GM06990 (cell line): ENCODE measurements around the gene MCM3.

ENCODE experiments used
- DNase-seq: peaks from one replicate; pipeline ENCODE4 v3.0.0-alpha.2; 2011; ENCODE audit not compliant: insufficient read length; ENCODE audit errors: extremely low read depth
- H3K27me3 ChIP-seq: replicated peaks from 2 replicates; pipeline ENCODE4 v1.6.0; 2011; ENCODE audit warnings: low read length; ENCODE audit not compliant: control insufficient read depth, insufficient read depth
- H3K36me3 ChIP-seq: 2 replicates; pipeline ENCODE4 v1.5.1; 2011; ENCODE audit warnings: low read length; ENCODE audit not compliant: control insufficient read depth, insufficient read depth
- H3K4me3 ChIP-seq: replicated peaks from 2 replicates; pipeline ENCODE4 v1.5.1; 2011; ENCODE audit warnings: low read depth, mild to moderate bottlenecking, control low read depth, low read length
- TF ChIP-seq, protein P1 (sequence below): IDR thresholded peaks from 2 replicates; pipeline ENCODE4 v1.5.1; 2011; ENCODE audit warnings: low read length, control low read depth, mild to moderate bottlenecking, inconsistent platforms; ENCODE audit not compliant: insufficient read depth, poor library complexity, severe bottlenecking

MCM3 gene

DNA sequence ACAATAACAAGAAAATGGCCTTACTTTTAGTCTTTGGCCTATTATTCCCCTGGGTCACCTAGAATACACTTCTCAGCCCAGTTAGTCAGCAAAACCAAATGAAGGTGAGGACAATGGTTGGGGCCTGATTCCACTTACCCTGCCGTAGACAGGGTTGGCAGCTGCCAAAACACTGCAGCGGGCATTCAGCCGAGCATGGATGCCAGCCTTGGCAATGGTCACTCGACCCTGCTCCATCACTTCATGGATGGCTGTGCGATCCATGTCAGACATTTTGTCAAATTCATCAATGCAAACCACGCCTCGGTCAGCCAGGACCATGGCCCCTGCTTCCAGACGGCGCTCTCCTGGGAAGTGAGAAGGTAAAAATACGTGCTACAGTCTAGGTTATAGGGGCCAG is 8.4 kb downstream of the MCM3 start:
- Histone ChIP-seq H3K4me3 (no peak overlapping the region), H3K27me3 (no peaks in the 10 kb centered on the region), H3K36me3 (peaks cover 28% of the 10 kb centered on the region)
- TF ChIP-seq, protein P1, sequence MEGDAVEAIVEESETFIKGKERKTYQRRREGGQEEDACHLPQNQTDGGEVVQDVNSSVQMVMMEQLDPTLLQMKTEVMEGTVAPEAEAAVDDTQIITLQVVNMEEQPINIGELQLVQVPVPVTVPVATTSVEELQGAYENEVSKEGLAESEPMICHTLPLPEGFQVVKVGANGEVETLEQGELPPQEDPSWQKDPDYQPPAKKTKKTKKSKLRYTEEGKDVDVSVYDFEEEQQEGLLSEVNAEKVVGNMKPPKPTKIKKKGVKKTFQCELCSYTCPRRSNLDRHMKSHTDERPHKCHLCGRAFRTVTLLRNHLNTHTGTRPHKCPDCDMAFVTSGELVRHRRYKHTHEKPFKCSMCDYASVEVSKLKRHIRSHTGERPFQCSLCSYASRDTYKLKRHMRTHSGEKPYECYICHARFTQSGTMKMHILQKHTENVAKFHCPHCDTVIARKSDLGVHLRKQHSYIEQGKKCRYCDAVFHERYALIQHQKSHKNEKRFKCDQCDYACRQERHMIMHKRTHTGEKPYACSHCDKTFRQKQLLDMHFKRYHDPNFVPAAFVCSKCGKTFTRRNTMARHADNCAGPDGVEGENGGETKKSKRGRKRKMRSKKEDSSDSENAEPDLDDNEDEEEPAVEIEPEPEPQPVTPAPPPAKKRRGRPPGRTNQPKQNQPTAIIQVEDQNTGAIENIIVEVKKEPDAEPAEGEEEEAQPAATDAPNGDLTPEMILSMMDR, result no peak
- DNase-seq, result no peak

DNA sequence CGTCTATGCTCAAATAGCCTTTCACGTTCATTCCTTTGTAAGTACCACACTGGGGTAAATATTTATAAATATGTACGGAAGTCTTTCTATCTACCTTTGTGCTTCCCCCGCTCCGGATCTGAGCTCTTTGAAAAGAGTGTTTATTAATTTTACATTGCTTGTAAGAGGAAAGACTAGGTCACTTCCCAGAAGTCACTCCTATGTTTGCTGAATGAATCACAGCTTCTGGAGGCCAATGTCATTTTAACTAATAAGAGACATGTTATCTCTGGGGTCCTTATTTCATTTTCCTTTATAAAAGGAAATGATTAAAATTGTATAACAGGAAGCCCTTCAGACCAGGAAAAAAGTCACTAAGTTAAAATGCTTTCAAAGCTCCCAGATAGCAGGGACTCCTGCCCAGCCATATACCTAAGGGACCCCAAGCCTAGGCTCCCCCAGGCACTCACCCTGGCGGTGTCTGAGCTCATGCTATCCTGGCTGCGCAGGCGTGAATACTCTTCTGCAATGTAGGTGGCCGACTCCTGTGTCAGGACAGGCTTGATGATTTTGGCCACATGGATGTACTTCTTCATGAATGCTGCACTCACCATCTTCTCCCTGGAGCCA is 12.6 kb downstream of the MCM3 start:
- TF ChIP-seq, protein P1, result no peak
- peaks cover 29% of the 10 kb centered on the region for H3K36me3 ChIP-seq

DNA sequence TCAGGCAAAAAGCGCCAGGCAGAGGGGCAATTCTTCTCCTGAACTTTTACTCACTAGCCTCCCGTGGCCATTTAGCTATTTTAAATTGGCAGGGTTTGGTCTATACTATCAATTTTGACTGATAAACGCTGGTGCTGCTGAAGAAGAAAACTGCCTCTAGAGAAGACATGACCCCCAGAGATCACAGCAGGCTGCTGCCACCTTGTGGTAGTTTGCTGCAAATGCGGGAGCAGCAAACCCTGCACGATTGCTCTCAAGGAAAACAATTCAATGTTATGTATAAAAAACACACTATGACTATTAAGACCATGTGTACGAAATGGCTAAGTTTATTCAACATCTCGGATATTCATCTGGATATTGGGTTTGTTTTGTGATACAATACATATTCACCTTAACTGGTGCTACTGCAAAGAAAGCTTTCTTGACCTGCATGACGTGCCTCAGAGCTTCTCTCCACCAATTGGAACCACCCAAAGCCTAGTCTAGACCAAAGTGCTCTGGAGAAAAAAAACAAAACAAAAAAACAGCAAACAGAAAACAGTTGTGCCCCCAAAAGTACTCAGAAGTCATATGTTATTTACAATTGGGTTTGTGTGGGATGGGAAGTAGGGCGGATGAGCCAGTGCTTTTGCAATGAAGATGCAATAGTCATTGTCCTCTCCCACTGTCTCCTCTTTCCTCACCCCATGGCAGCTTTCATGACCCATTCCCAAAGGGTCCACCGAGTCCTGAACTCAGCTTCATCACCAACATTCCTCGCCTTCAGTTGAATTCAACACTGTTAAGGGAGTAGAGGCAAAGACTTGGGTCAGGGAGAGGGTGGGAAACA is 20.6 kb downstream of the MCM3 start:
- Histone ChIP-seq H3K36me3 (peaks cover 26% of the 10 kb centered on the region), H3K4me3 (no peak overlapping the region), H3K27me3 (no peaks in the 10 kb centered on the region)
- DNase-seq, result no peak
- TF ChIP-seq, protein P1, result peak; percentile 90

More for the DNA sequence above, 12.6 kb downstream of the MCM3 start:
- H3K27me3 ChIP-seq, result no peaks in the 10 kb centered on the region
- no peak for DNase-seq
- no peak overlapping the region for H3K4me3 ChIP-seq

- Histone ChIP-seq H3K36me3 (peaks cover 22% of the 10 kb centered on the region), H3K4me3 (no peak overlapping the region), H3K27me3 (no peaks in the 10 kb centered on the region)
- TF ChIP-seq, protein P1, result no peak
- DNase-seq, result no peak
Observed at GRCh38 chr6:52262620-52263344, 21.8 kb downstream of the MCM3 start.

DNA sequence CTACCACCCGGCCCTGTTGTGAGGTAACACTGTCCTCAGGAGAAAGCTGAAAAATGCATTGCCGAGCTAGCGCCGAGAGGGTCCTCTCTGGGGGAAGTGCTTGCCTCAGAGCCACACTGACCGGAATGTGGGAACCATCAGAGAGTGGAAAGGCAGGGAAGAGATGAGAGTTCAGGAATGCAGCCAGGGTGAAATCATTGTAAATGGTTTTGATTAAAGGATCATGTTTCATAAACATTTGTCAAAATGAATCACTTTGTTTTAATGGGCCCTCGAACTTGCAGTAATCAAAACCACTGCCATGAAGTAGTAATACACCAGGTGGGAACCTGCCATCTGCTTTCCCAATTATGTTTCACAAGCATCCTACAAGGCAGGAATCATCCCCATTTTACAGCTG is 23.3 kb downstream of the MCM3 start:
- no peak overlapping the region for H3K4me3 ChIP-seq

More for the DNA sequence above, 23.3 kb downstream of the MCM3 start:
- H3K36me3 ChIP-seq, result peaks cover 16% of the 10 kb centered on the region
- no peak for DNase-seq
- TF ChIP-seq, protein P1, result no peak
- no peaks in the 10 kb centered on the region for H3K27me3 ChIP-seq
